Measurements from ENCODE around the gene TTC7B.

DNA sequence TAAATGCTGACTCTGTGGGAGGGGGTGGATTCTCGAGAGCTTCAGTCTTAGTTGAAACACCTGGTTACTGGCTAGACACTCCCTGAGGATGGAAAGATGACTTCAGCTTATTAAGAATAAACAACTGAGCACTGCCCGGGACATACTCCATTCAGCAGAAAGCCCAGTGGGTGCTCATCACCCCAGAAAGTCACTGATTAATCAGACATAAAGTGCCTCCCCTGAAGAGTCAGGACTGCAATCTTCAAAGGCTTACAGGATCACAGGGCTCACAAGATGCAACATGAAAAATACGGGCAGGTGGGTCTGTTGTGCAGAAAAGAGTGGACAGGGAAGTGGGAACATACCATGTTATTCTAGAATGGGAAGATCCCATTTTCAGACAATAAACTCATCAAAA, 212.4 kb downstream of the TTC7B start:
- TF ChIP-seq, protein P1, sequence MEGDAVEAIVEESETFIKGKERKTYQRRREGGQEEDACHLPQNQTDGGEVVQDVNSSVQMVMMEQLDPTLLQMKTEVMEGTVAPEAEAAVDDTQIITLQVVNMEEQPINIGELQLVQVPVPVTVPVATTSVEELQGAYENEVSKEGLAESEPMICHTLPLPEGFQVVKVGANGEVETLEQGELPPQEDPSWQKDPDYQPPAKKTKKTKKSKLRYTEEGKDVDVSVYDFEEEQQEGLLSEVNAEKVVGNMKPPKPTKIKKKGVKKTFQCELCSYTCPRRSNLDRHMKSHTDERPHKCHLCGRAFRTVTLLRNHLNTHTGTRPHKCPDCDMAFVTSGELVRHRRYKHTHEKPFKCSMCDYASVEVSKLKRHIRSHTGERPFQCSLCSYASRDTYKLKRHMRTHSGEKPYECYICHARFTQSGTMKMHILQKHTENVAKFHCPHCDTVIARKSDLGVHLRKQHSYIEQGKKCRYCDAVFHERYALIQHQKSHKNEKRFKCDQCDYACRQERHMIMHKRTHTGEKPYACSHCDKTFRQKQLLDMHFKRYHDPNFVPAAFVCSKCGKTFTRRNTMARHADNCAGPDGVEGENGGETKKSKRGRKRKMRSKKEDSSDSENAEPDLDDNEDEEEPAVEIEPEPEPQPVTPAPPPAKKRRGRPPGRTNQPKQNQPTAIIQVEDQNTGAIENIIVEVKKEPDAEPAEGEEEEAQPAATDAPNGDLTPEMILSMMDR (conservative IDR thresholded peaks at IDR 0.05 in 1 of 2, IDR thresholded peaks at IDR 0.05 in 1 of 2; ENCODE audit: low read depth in 1 of 2, low read length in 2 of 2), result no peak
- no peak for TF ChIP-seq EZH2 (IDR thresholded peaks at IDR 0.05; ENCODE audit: low read length, missing control alignments)

Measured in fibroblast of lung (primary cell).